Activated CD8-positive, alpha-beta memory T cell treated with anti-CD3 and anti-CD28 coated beads for 48 hours (primary cell): Measurements from ENCODE around the gene F10.

Experiments
- DNase-seq, 3 experiments: peaks; one replicate each; pipeline ENCODE4 v3.0.0-alpha.2; 2020; ENCODE audit warnings: low read depth in 2 of 3, low spot score in 2 of 3

F10 gene

GRCh38 chr13:113187883-113188665 is 65.5 kb downstream of the F10 start:
- no peak for DNase-seq

GRCh38 chr13:113190181-113190580 is 67.6 kb downstream of the F10 start:
- DNase-seq = no peak

- no peak for DNase-seq
Observed at GRCh38 chr13:113192279-113192678, 69.7 kb downstream of the F10 start.

GRCh38 chr13:113192902-113193301 is 70.3 kb downstream of the F10 start:
- DNase-seq = no peak

- no peak for DNase-seq
Observed at GRCh38 chr13:113195360-113195759, 72.8 kb downstream of the F10 start.

- no peak for DNase-seq
Observed at GRCh38 chr13:113196970-113197737, 74.6 kb downstream of the F10 start.
